ENCODE results near the gene FGF12.

FGF12 gene

DNA sequence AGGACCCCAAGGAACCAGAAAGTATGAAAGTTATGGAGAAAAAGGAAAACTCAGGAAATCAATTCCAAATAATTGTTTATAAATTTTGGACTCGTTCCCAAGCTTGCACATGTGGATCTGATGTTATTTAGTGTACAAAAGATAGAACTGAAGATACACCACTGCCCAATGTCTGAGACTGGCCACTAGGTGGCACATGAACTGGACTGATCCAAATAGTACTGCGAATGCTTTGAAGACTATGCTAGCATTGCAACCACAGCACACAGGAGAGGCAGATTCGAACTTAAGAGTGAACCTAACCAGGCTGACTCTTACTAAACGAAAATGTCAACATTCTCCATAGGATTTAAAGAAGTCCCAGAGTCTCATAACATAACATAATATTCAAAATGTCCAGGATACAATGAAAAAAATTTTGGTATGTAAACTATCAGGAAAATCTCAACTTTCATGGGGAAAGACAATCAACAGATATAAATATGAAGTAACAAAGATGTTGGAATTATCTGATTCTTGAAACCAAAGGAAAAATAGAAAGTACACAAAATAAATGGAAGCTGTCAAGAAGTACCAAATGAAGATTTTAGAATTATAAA, 596.7 kb downstream of the FGF12 start:
- in situ Hi-C loops (cut with HindIII; ENCODE audit: low sequenced_read_pairs) = no loop called here
- H3K4me3 ChIP-seq (ENCODE audit: low read depth, low read length) = no peak overlapping the region
- DNase-seq (ENCODE audit: low read depth, low spot score) = peak; percentile 56
- peak; percentile 75 for TF ChIP-seq CTCF (IDR thresholded peaks at IDR 0.05; ENCODE audit: low read depth, low read length)

DNA sequence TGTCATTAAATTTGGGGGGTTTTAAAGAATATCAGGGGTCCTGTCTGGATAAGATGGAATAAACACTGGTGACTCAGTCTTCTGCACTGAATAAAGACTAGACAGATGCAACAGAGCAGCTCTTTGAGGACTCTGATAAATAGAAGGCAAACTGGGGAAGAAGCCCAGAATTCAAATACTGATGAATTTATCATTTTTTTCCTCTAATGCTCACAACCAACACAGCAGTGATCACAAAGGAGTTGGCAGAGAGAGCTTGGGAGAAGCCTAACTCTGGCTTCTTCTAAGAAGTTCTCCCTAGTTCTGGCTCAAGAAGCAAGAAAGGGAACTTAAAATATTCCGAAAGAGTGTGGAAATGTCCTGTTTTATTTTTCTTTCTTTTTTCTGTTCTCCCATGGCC, 597.8 kb downstream of the FGF12 start:
- in situ Hi-C loops (cut with HindIII; ENCODE audit: low sequenced_read_pairs) = no loop called here
- no peak for TF ChIP-seq CTCF (IDR thresholded peaks at IDR 0.05; ENCODE audit: low read depth, low read length)
- DNase-seq (ENCODE audit: low read depth, low spot score) = no peak
- no peak overlapping the region for H3K4me3 ChIP-seq (ENCODE audit: low read depth, low read length)

DNA sequence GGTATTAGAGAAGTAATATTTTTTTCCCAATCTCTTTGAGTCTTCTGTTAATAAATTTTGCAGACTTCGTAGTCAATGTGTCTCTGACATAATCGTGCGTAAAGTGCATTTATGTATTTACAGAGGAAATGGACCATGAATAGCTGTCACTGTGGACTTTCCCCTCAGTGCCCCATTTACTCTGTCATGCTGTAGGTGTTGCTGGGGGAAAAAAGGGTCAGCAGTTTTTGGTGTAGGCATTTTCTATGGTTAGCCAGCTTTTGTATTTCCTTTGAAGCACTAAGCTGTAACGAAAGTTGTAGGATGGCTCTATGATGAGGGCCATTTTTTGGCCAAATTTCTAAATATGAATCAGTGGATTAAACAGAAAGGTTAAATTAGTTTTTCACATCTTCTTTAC, 598.4 kb downstream of the FGF12 start:
- no peak overlapping the region for H3K4me3 ChIP-seq (ENCODE audit: low read depth, low read length)
- TF ChIP-seq CTCF (IDR thresholded peaks at IDR 0.05; ENCODE audit: low read depth, low read length) = no peak
- no peak for DNase-seq (ENCODE audit: low read depth, low spot score)
- in situ Hi-C loops (cut with HindIII; ENCODE audit: low sequenced_read_pairs) = no loop called here

DNA sequence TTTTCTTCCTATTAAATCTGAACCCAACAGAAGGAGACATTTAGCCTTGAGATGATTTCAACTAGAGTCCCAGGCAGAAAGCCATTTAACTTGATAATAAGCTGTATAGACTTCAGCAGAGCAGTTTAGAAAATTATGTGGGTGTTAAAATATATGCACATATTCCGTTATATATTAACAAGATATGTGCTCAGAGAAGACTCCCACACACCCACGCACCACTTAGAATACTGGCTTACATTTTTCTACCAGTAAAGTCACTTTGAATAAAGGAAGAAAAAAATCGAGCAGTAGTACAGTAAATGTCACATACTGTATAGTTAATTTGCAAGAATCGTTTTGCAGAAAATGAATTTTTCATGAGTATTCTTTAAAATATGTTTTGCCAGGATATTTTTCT, 599.3 kb downstream of the FGF12 start:
- TF ChIP-seq CTCF (IDR thresholded peaks at IDR 0.05; ENCODE audit: low read depth, low read length) = no peak
- in situ Hi-C loops (cut with HindIII; ENCODE audit: low sequenced_read_pairs) = no loop called here
- no peak overlapping the region for H3K4me3 ChIP-seq (ENCODE audit: low read depth, low read length)
- DNase-seq (ENCODE audit: low read depth, low spot score) = no peak

DNA sequence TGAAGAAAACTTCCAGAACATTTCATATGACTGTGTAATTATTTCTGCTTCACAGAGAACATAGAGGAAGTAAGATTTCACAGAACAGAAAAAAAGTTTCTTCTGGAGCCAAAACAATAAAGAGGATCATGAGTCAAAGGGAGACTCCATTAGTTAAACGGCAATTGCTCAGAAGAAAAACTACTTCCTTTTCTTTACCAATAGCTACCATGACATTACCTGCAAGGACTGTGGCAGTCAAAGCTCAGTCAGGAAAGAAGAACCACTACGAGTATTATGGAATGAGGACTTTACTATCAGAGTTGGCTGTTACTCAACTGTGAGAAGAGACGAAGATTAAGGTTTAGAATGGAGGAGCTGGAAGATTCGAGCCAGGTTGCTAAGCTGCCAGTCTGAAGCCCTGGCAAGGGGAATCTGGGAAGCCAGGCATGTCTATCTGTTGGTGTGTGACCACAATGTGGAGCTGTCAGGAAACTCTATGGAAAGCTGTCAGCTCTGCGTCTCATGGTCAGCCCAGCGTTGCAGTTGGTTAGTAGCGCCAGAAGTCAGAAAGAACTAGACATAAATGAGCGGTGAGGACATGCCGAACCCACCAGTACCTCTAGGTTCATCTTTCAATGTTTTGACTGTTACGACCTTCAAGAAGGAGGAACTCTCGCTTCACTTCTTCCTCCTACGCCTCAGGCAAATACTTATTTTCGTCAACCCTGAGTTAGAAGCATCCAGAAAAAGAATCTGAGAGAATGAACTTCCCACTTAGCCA, 604.3 kb downstream of the FGF12 start:
- in situ Hi-C loops (cut with HindIII; ENCODE audit: low sequenced_read_pairs) = no loop called here

DNA sequence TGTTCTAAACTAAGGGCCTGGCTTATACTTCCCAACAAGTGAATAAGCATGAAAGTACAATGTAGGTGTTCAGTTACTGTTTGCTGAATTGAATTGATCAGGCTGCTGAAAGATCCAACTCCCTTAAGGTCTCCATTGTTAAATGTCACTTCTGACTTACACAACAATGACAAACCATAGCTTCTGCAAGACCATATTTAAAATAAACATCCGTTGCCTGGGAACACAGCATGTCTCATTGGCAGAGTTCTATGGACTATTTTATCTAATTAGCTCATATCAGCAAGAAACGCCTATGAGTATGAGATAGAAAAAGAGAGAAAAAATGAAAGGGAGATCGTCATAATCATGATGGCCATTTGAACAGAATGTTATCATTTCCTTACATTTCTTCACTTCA, 605.4 kb downstream of the FGF12 start:
- no peak for DNase-seq (ENCODE audit: low read depth, low spot score)
- in situ Hi-C loops (cut with HindIII; ENCODE audit: low sequenced_read_pairs) = no loop called here
- no peak overlapping the region for H3K4me3 ChIP-seq (ENCODE audit: low read depth, low read length)
- TF ChIP-seq CTCF (IDR thresholded peaks at IDR 0.05; ENCODE audit: low read depth, low read length) = no peak

More for the DNA sequence above, 604.3 kb downstream of the FGF12 start:
- H3K4me3 ChIP-seq (ENCODE audit: low read depth, low read length) = no peak overlapping the region
- peak; percentile 6 for DNase-seq (ENCODE audit: low read depth, low spot score)
- no peak for TF ChIP-seq CTCF (IDR thresholded peaks at IDR 0.05; ENCODE audit: low read depth, low read length)
